Mesenteric fat pad (tissue), 1 donor: ENCODE data around the gene PTPRR. TPM values are rescaled to one million over a fixed set of nuclear protein-coding genes. Genes with fewer than 3 reads are reported as not detected.
A peak's percentile ranks its signal among the peaks of the same experiment; 100 is the strongest.

Experiments used
- DNase-seq: peaks from one replicate; pipeline ENCODE4 v3.0.0-alpha.2; 2020; ENCODE audit warnings: low spot score
- total RNA-seq: library from RNA; stranded (reverse); fragmentation: NEBNext Ultra II Directional; extraction: Animal tissue kit (Norgen Biotek cat#: 25700); gene quantifications from one replicate; pipeline ENCODE4 v1.2.1, GENCODE V29; 2021
- donor health status: DM: yes; HTN: yes; CAD: no.

The PTPRR gene
- total RNA-seq, 1 donor from 2014 or later = 0.32 TPM

DNA sequence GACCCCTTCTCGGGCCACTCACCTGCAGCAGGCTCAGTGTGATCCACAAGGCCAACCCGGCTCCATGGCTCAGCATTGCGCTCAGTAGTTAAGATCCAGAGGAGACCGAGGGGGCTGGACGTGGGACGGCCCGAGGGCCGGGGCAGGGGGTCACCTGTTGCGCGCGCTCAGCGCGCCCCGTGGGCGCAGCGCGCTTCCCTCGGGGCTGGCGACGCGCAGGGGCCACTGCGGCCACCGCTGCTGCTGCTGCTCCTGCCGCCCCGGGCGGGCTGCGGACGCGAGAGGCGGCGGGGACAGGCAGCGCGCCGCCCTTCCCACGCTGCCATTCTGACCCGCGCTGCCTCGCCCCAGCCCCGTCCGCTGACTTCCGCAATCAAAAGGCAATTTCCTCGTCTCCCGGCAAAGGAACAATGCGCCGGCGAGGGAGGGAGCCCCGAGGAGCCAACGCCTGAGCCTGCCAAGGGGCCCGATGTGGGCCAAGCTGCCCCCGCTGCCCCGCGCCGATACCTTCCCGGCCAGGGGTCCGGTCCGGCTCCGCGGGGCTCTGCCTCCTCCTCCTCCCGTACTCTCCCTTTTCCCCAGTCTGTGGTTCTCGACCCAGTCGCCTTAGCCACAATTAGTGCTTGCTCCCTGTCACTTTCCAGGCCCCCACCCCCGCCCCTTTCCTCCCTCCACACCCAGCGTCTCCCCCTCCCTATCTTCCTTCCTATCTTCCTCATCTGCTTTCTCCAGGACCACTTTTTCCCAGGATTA lies 310.6 kb downstream of the PTPRR start:
- DNase-seq = no peak

DNA sequence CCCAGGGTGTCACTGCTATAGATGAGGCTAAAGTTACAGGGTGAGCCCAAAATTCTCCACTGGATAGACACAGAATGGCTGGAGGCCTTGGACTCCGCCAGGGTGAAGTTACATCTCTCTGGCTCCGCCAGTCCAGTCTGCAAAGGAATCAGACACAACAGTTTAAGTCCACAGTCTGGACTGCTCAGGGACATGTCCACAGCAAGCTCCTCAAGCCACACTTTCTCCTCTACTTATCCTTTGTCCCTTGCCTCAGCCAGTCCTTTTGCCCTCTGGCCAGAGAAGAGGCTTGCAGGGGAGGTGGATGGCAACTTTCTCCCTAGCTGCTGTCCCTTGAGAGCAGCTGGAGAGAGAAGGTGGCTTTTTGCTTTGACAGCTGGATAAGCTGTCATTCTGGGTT lies 311.3 kb downstream of the PTPRR start:
- DNase-seq = no peak

- DNase-seq = no peak
Measured at GRCh38 chr12:70608184-70608583, 312.4 kb downstream of the PTPRR start.

DNA sequence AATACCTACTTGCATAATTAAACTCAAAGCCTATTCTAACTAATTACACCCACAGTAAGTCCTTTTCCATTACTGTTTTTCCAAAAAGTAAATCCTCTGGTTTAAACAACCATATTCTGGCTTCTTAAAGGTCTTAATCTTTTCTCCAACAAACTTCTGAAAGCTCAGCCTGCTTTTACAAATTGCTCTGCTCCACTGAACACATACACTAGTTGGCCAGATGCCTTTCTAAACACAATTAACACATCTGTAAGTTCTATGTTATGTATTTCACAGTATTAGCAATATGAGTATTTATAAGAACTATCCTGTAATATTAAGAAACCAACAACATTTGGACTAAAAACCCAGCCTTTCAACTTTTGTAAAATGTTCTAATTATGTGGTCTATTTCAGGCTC lies 313.4 kb downstream of the PTPRR start:
- no peak for DNase-seq

DNA sequence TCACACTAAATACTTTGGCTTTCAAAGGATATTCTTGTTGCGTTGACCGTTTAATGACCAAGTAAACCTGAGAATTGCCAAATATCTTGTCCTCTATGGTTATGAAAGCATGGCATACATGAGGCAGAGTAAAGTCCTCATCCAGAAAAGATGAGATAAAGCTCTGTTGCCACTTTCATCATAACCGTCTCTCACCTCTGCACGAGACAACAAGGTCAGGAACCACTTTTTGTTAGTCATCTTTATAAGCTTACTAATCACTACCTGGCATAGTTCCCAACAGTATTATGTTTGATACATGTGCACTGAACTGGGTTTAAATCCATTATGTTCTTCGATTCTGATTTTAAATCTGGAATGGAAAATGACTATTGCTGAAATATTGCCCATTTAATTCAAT lies 314.6 kb downstream of the PTPRR start:
- no peak for DNase-seq

DNA sequence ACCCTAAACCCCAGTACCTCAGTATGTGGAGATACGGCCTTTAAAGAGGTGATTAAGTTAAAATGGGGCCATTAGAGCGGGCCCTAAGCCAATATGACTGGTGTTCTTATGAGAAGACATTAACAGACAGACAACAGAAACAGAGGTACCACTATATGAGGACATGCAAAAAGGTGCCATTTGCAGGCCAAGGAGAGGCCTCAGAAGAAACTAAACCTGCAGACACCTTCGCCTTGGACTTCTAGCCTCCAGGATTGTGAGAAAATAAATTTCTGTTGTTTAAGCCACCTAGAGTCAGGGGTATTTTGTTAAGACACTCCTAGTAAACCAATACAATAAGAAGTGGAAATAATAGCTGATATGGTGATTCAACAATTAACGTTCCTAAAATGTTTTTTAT lies 315.9 kb downstream of the PTPRR start:
- DNase-seq = no peak

DNA sequence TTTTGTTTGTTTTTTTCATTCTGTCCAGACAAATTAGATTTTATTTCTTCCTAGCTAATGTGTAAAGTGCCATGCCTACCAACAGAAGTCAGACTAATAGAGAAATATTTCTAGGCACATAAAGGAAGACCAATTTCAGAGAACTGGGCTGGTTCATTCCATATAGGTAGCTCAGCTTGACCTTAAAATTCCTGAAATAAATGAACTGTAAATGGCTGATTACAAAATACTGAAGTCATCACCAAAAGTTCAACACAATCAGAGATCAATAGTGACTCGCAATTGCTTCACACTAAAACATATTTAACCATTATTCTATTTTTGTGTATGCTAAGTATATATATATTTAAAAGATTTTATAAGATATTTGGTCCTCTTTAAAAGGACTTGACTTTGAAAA lies 317.5 kb downstream of the PTPRR start:
- no peak for DNase-seq

GRCh38 chr12:70598467-70599193 lies 321.9 kb downstream of the PTPRR start:
- no peak for DNase-seq

- DNase-seq = no peak
Measured at GRCh38 chr12:70592664-70593063, 327.9 kb downstream of the PTPRR start.

DNA sequence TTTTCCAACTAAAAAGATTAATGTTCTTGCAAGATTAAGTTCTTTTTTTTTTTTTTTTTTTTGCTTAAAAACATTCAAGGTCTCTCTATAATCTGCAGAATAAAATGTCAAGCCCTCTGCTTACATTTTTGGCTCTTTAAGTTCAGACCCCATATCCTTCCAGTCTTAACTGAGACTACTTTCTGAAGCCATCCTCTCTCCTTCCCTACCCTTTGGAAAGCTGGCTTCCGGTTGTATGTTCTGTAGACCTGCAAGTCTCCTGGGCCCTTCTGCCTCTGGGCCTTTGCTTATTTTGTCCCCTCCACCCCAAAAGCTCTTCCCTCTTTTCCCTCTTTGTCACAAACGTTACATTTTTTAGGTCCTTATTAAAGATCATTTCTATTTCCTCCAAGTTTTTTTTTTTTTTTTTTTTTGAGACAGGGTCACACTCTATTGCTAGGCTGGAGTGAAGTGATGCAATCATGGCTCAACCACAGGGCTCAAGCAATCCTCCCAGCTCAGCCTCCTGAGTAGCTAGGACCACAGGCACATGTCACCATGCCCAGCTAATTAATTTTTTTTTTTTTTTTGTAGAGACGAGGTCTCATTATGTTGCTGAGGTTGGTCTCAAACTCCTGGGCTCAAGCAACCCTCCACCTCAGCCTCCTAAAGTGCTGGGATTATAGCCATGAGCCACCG lies 329.9 kb downstream of the PTPRR start:
- no peak for DNase-seq

DNA sequence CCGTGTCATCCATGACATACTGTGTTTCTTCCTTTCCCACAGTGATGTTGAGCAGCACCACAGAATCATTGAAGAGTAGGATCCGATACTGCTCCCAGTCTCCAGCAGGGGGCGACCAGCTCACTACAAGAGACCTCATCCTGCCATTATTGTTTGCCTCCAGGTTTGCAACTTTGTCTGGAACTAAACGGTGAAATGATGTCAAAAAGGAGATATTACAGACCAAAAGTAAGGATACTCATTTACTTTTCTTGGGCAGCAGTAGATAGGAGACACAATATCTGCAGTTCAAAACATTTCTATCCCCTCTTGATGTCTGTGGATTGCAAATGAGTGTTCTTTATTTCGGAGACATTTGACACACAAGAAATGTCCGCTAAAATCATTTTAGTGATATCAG lies 330.5 kb downstream of the PTPRR start:
- DNase-seq = peak; percentile 89

Other genes starting within 250 kb of the PTPRR start
- gene TSPAN8, start 237.3 kb upstream of the PTPRR start, total RNA-seq = 1.8 TPM